ENCODE measurements around the gene CXorf38. TPM values are rescaled to one million over a fixed set of nuclear protein-coding genes. Genes with fewer than 3 reads are reported as not detected.

Gene CXorf38
- total and polyA plus RNA-seq, 2 of the 8 experiments (the other 6 are each of a cell fraction or from before 2014, with no cell fraction given) = 3.6 to 6.4 TPM

DNA sequence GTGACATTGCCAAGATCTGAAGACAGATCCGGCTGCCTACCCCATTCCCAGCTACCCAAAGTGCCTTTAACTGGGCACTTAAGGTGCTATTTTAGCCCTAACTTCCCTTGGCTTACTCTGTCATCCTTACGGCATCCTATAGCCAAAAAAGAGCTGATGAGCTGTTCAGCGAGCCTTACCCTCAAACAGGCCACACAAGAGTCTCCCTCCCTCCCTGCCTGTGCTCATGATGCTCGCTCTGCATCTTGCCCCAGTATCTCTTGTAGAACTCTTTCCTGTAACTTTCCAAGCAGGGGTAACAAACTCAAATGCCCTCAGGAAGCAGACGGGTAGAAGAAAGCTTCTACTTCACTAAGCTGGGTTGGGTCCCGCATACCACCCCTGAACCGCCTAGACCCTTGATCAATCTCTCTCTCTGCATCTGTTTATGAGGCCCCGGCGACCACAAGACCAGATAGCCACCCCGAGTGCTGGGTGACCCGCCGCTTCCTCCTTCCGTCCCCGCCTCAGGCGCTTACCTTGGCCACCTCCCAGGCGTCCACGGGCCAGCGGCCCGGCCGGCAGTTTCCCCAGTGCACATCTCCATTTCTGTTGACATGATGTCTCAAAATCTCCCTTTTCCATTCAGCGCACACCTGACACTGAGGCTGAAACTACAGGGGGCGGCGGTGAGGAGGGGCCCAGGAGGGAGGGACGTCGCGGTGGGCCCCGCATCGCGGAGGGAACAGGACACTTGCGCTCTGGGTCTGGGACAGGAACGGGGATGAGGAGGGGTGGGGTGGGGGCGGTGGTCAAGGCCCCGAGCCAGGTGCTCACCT lies 663 bp downstream of the CXorf38 start (continued):
- no peak for TF ChIP-seq KDM5A (IDR thresholded peaks at IDR 0.05; ENCODE audit: low read length)

Measured in H1 (cell line).